ENCODE measurements around the gene SLC22A2.

The SLC22A2 gene

DNA sequence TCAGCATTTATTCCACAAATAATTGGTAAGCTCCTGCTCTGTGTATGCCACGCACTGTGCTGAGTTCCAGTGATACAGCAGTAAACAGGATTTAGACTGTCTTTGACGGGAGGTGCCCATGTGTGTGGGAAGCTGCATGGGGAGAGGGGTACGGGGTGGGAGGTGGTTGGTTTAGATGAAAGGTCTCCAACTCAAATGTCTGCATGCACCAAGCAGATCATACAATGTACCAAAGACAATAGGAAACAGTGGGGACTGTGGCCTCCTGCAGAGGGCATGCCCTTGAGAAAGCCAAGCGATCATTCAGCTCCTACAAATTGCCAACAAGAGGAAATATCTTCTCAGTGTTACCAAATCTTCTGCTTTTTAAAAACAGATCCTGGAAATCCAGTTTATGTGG lies 36.1 kb downstream of the SLC22A2 start:
- H2AK5ac ChIP-seq (ENCODE audit: low read depth, low read length), result no peak overlapping the region

DNA sequence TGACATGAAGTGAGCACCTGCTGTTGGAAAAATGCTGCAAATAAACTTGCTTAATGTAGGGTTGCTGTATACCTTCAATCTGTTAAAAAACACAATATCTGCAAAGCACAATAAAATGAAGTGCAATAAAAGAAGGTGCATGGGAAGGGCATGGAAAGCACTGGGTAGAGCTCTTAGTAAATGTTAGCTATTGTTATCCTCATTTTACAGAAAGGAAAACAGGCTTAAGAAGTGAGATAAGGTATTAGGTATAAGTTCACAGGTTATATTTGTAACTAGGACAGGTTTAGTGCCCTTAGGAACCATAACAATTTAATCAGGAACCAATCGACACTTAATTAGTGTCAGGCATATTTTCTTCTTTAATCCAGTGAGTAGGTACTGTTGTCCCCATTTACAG lies 36.7 kb downstream of the SLC22A2 start:
- no peak for DNase-seq (ENCODE audit: low spot score)
- no peaks in the 10 kb centered on the region for H3K4me1 ChIP-seq (ENCODE audit: control insufficient read depth in 2 of 2, insufficient read depth in 1 of 2, low read depth in 1 of 2, low read length in 2 of 2)
- H4K8ac ChIP-seq (ENCODE audit: low read depth, low read length), result no peak overlapping the region
- no peak overlapping the region for H3K18ac ChIP-seq (ENCODE audit: low read length)
- no peak overlapping the region for H2BK120ac ChIP-seq (ENCODE audit: low read depth, low read length)
- H3K4me3 ChIP-seq (ENCODE audit: low read length in 2 of 2), result no peak overlapping the region
- H3K4ac ChIP-seq (ENCODE audit: low read length), result no peak overlapping the region
- H3K23ac ChIP-seq (ENCODE audit: low read depth, low read length, poor library complexity), result no peak overlapping the region
- H2AFZ ChIP-seq (ENCODE audit: low read length), result no peak overlapping the region
- no peaks in the 10 kb centered on the region for H3K36me3 ChIP-seq (replicated peaks in 1 of 2; ENCODE audit: control insufficient read depth in 2 of 2, insufficient read depth in 2 of 2, low read length in 2 of 2)
- no peak overlapping the region for H3K14ac ChIP-seq (ENCODE audit: low read length)
- H3K79me1 ChIP-seq (ENCODE audit: low read depth, low read length), result no peaks in the 10 kb centered on the region
- H2BK15ac ChIP-seq (ENCODE audit: low read length), result no peak overlapping the region
- peaks cover 0 to 2% (median 0%) of the 10 kb centered on the region in 3 experiments for H3K27me3 ChIP-seq (ENCODE audit: control insufficient read depth in 3 of 3, insufficient read depth in 3 of 3, low read depth in 1 of 3, low read length in 3 of 3)
- H3K4me2 ChIP-seq (ENCODE audit: insufficient read depth, low read length, poor library complexity, severe bottlenecking), result no peak overlapping the region
- H2AK5ac ChIP-seq (ENCODE audit: low read depth, low read length), result no peak overlapping the region
- no CpG with 5 or more reads among the region's 1 CpG for WGBS, 2 donors (ENCODE audit: extremely low coverage in 2 of 2, insufficient read length in 2 of 2, insufficient replicate concordance in 1 of 2)
- no peak overlapping the region for H4K91ac ChIP-seq (ENCODE audit: low read depth, low read length, poor library complexity)
- H3K27ac ChIP-seq (replicated peaks; ENCODE audit: low read length), result no peak overlapping the region
- H2BK5ac ChIP-seq (ENCODE audit: low read length), result no peak overlapping the region
- H3K9me3 ChIP-seq (replicated peaks in 1 of 2; ENCODE audit: control insufficient read depth in 2 of 2, insufficient read depth in 1 of 2, low read depth in 1 of 2, low read length in 2 of 2), result peaks cover 2 to 4% of the 10 kb centered on the region in 2 donors
- H3K9ac ChIP-seq (ENCODE audit: low read depth, low read length, poor library complexity), result no peak overlapping the region
- H2BK12ac ChIP-seq (ENCODE audit: low read length), result no peak overlapping the region

More for the DNA sequence above, 36.1 kb downstream of the SLC22A2 start:
- H3K4me3 ChIP-seq (ENCODE audit: low read length in 2 of 2), result no peak overlapping the region
- H3K23ac ChIP-seq (ENCODE audit: low read depth, low read length, poor library complexity), result no peak overlapping the region
- H2BK15ac ChIP-seq (ENCODE audit: low read length), result no peak overlapping the region
- no peaks in the 10 kb centered on the region for H3K79me1 ChIP-seq (ENCODE audit: low read depth, low read length)
- no peaks in the 10 kb centered on the region for H3K36me3 ChIP-seq (replicated peaks in 1 of 2; ENCODE audit: control insufficient read depth in 2 of 2, insufficient read depth in 2 of 2, low read length in 2 of 2)
- no peak overlapping the region for H2BK5ac ChIP-seq (ENCODE audit: low read length)
- no peak overlapping the region for H2BK120ac ChIP-seq (ENCODE audit: low read depth, low read length)
- DNase-seq (ENCODE audit: low spot score), result no peak
- H4K8ac ChIP-seq (ENCODE audit: low read depth, low read length), result no peak overlapping the region
- H4K91ac ChIP-seq (ENCODE audit: low read depth, low read length, poor library complexity), result no peak overlapping the region
- H2AFZ ChIP-seq (ENCODE audit: low read length), result no peak overlapping the region
- H2BK12ac ChIP-seq (ENCODE audit: low read length), result no peak overlapping the region
- no peak overlapping the region for H3K27ac ChIP-seq (replicated peaks; ENCODE audit: low read length)
- no peaks in the 10 kb centered on the region for H3K4me1 ChIP-seq (ENCODE audit: control insufficient read depth in 2 of 2, insufficient read depth in 1 of 2, low read depth in 1 of 2, low read length in 2 of 2)
- no peak overlapping the region for H3K4ac ChIP-seq (ENCODE audit: low read length)
- no peak overlapping the region for H3K4me2 ChIP-seq (ENCODE audit: insufficient read depth, low read length, poor library complexity, severe bottlenecking)
- peaks cover 2 to 4% of the 10 kb centered on the region in 2 donors for H3K9me3 ChIP-seq (replicated peaks in 1 of 2; ENCODE audit: control insufficient read depth in 2 of 2, insufficient read depth in 1 of 2, low read depth in 1 of 2, low read length in 2 of 2)
- no CpG with 5 or more reads among the region's 4 CpGs for WGBS, 2 donors (ENCODE audit: extremely low coverage in 2 of 2, insufficient read length in 2 of 2, insufficient replicate concordance in 1 of 2)
- no peak overlapping the region for H3K14ac ChIP-seq (ENCODE audit: low read length)
- H3K9ac ChIP-seq (ENCODE audit: low read depth, low read length, poor library complexity), result no peak overlapping the region
- H3K27me3 ChIP-seq (ENCODE audit: control insufficient read depth in 3 of 3, insufficient read depth in 3 of 3, low read depth in 1 of 3, low read length in 3 of 3), result peaks cover 0 to 2% (median 0%) of the 10 kb centered on the region in 3 experiments
- no peak overlapping the region for H3K18ac ChIP-seq (ENCODE audit: low read length)

DNA sequence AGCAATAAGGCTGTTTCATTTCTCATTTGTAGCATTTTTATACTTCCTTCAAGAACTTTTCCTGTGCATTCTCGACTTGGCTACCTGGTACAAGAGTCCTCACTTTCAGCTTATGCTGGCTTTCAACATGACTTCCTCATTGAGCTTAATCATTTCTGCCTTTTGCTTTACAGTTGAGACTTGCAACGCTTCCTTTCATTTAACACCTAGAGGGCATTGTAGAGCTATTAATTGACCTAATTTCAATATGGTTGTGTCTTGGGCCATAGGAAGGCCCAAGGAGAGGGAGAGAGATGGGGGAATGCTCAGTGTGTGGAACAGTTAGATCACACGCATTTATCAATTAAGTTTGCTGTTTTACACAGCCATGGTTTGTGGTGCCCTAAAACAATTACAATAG lies 37.2 kb downstream of the SLC22A2 start:
- no peak overlapping the region for H4K91ac ChIP-seq (ENCODE audit: low read depth, low read length, poor library complexity)
- H3K4me3 ChIP-seq (ENCODE audit: low read length in 2 of 2), result no peak overlapping the region
- H3K79me1 ChIP-seq (ENCODE audit: low read depth, low read length), result no peaks in the 10 kb centered on the region
- no peak overlapping the region for H3K4me2 ChIP-seq (ENCODE audit: insufficient read depth, low read length, poor library complexity, severe bottlenecking)
- H3K4me1 ChIP-seq (ENCODE audit: control insufficient read depth in 2 of 2, insufficient read depth in 1 of 2, low read depth in 1 of 2, low read length in 2 of 2), result no peaks in the 10 kb centered on the region
- H2AK5ac ChIP-seq (ENCODE audit: low read depth, low read length), result no peak overlapping the region
- H3K4ac ChIP-seq (ENCODE audit: low read length), result no peak overlapping the region
- H2BK12ac ChIP-seq (ENCODE audit: low read length), result no peak overlapping the region
- WGBS, 2 donors (ENCODE audit: extremely low coverage in 2 of 2, insufficient read length in 2 of 2, insufficient replicate concordance in 1 of 2), result no CpG with 5 or more reads among the region's 3 CpGs
- H3K27me3 ChIP-seq (ENCODE audit: control insufficient read depth in 3 of 3, insufficient read depth in 3 of 3, low read depth in 1 of 3, low read length in 3 of 3), result peaks cover 0 to 2% (median 0%) of the 10 kb centered on the region in 3 experiments
- no peak overlapping the region for H3K27ac ChIP-seq (replicated peaks; ENCODE audit: low read length)
- H3K9me3 ChIP-seq (replicated peaks in 1 of 2; ENCODE audit: control insufficient read depth in 2 of 2, insufficient read depth in 1 of 2, low read depth in 1 of 2, low read length in 2 of 2), result peaks cover 2 to 4% of the 10 kb centered on the region in 2 donors
- no peak overlapping the region for H2AFZ ChIP-seq (ENCODE audit: low read length)
- H3K18ac ChIP-seq (ENCODE audit: low read length), result no peak overlapping the region
- H3K36me3 ChIP-seq (replicated peaks in 1 of 2; ENCODE audit: control insufficient read depth in 2 of 2, insufficient read depth in 2 of 2, low read length in 2 of 2), result no peaks in the 10 kb centered on the region
- no peak overlapping the region for H2BK120ac ChIP-seq (ENCODE audit: low read depth, low read length)
- no peak overlapping the region for H3K23ac ChIP-seq (ENCODE audit: low read depth, low read length, poor library complexity)
- no peak overlapping the region for H4K8ac ChIP-seq (ENCODE audit: low read depth, low read length)
- H3K9ac ChIP-seq (ENCODE audit: low read depth, low read length, poor library complexity), result no peak overlapping the region
- no peak overlapping the region for H2BK15ac ChIP-seq (ENCODE audit: low read length)
- no peak overlapping the region for H2BK5ac ChIP-seq (ENCODE audit: low read length)
- no peak for DNase-seq (ENCODE audit: low spot score)
- H3K14ac ChIP-seq (ENCODE audit: low read length), result no peak overlapping the region

GRCh38 chr6:160218810-160219209 lies 39.8 kb downstream of the SLC22A2 start:
- DNase-seq (ENCODE audit: low spot score), result no peak
- no peak overlapping the region for H4K8ac ChIP-seq (ENCODE audit: low read depth, low read length)
- H4K91ac ChIP-seq (ENCODE audit: low read depth, low read length, poor library complexity), result no peak overlapping the region
- H3K18ac ChIP-seq (ENCODE audit: low read length), result no peak overlapping the region
- H3K27ac ChIP-seq (replicated peaks; ENCODE audit: low read length), result no peak overlapping the region
- H3K14ac ChIP-seq (ENCODE audit: low read length), result no peak overlapping the region
- no peak overlapping the region for H2BK12ac ChIP-seq (ENCODE audit: low read length)
- H3K9me3 ChIP-seq (replicated peaks in 1 of 2; ENCODE audit: control insufficient read depth in 2 of 2, insufficient read depth in 1 of 2, low read depth in 1 of 2, low read length in 2 of 2), result peaks cover 4 to 5% of the 10 kb centered on the region in 2 donors
- no peak overlapping the region for H2AK5ac ChIP-seq (ENCODE audit: low read depth, low read length)
- H2BK15ac ChIP-seq (ENCODE audit: low read length), result no peak overlapping the region
- H3K4me3 ChIP-seq (ENCODE audit: low read length in 2 of 2), result no peak overlapping the region
- H3K27me3 ChIP-seq (ENCODE audit: control insufficient read depth in 3 of 3, insufficient read depth in 3 of 3, low read depth in 1 of 3, low read length in 3 of 3), result no peaks in the 10 kb centered on the region
- H3K4me1 ChIP-seq (ENCODE audit: control insufficient read depth in 2 of 2, insufficient read depth in 1 of 2, low read depth in 1 of 2, low read length in 2 of 2), result no peaks in the 10 kb centered on the region
- H3K23ac ChIP-seq (ENCODE audit: low read depth, low read length, poor library complexity), result no peak overlapping the region
- no CpG with 5 or more reads among the region's 2 CpGs for WGBS, 2 donors (ENCODE audit: extremely low coverage in 2 of 2, insufficient read length in 2 of 2, insufficient replicate concordance in 1 of 2)
- H3K79me1 ChIP-seq (ENCODE audit: low read depth, low read length), result no peaks in the 10 kb centered on the region
- no peak overlapping the region for H3K9ac ChIP-seq (ENCODE audit: low read depth, low read length, poor library complexity)
- H2AFZ ChIP-seq (ENCODE audit: low read length), result no peak overlapping the region
- no peak overlapping the region for H2BK5ac ChIP-seq (ENCODE audit: low read length)
- no peak overlapping the region for H2BK120ac ChIP-seq (ENCODE audit: low read depth, low read length)
- H3K4me2 ChIP-seq (ENCODE audit: insufficient read depth, low read length, poor library complexity, severe bottlenecking), result no peak overlapping the region
- no peaks in the 10 kb centered on the region for H3K36me3 ChIP-seq (replicated peaks in 1 of 2; ENCODE audit: control insufficient read depth in 2 of 2, insufficient read depth in 2 of 2, low read length in 2 of 2)
- H3K4ac ChIP-seq (ENCODE audit: low read length), result no peak overlapping the region
